ENCODE measurements around the gene WDR77. TPM values are rescaled to one million over a fixed set of nuclear protein-coding genes. Genes with fewer than 3 reads are reported as not detected.
A peak's percentile ranks its signal among the peaks of the same experiment; 100 is the strongest.

Gene WDR77
- total and polyA plus RNA-seq, 8 donors = 18.9 to 58.4 (median 48.4) TPM

DNA sequence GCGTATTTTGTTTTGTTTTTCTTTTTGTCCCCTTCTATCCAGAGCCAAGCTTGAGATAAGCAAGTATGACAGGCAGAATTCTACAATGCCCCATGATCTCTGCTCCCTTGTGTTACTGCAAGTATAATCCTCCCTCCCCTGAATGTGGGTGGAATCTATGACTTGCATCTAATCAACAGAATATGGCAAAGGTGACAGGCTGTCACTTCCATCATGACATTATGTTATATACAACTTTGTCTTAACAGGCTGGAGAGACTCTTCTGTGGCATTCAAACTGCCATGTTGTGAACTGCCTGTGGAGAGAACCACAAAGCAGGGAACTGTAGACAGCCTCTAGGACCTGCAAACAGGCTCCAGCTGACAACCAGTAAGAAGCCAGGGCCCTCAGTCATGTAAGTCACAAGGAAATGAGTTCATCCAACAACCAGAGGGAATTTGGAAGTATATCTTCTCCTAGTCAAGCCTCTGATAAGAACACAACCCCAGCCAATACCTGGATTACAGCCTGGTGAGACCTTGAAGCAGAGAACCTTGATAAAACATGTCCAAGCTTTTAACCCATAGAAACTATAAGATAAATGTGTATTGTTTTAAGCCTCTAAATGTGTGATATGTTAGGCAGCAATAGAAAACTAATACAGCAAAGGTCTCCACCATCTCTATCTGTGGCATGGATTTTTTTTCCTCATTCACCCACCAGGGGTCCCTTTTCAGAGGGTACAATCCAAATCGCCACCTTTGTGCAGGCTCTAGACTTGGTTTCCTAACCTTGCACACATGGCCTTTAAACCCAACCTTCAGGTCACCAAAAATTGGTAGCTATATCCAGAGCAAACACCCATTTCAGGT, 19.0 kb upstream of the WDR77 start:
- Histone ChIP-seq H3K36me3 (peaks cover 0 to 25% of the 10 kb centered on the region in 2 donors), H3K4me1 (peaks cover 0 to 34% of the 10 kb centered on the region in 2 donors), H3K4me3 (no peak overlapping the region), H3K9me3 (no peaks in the 10 kb centered on the region), H3K27me3 (no peaks in the 10 kb centered on the region), H3K27ac (no peak overlapping the region)
- TF ChIP-seq, protein P1, sequence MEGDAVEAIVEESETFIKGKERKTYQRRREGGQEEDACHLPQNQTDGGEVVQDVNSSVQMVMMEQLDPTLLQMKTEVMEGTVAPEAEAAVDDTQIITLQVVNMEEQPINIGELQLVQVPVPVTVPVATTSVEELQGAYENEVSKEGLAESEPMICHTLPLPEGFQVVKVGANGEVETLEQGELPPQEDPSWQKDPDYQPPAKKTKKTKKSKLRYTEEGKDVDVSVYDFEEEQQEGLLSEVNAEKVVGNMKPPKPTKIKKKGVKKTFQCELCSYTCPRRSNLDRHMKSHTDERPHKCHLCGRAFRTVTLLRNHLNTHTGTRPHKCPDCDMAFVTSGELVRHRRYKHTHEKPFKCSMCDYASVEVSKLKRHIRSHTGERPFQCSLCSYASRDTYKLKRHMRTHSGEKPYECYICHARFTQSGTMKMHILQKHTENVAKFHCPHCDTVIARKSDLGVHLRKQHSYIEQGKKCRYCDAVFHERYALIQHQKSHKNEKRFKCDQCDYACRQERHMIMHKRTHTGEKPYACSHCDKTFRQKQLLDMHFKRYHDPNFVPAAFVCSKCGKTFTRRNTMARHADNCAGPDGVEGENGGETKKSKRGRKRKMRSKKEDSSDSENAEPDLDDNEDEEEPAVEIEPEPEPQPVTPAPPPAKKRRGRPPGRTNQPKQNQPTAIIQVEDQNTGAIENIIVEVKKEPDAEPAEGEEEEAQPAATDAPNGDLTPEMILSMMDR (IDR thresholded peaks at IDR 0.05) = no peak
- intact Hi-C loops (cut with DNase I) = no loop called here
- no peak for DNase-seq
- no peak for ATAC-seq

DNA sequence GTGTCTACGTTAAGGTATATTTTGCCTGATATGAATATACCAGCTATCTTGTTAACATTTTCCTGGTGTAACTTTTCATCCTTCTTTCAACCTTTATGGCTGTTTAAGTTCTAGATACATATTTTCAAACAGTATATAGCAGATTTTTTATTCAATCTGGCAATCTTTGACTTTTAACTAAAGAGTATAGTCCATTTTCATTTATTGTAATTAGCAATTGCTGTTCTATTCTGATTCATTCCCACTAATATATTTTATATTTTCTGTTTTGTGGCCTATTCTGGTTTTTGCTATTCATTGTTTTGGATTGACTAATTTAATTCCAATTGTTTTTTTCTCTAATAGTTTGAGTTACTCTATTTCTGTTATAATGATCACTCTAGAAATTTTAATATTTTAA, 17.4 kb upstream of the WDR77 start:
- no peaks in the 10 kb centered on the region for H3K27me3 ChIP-seq

DNA sequence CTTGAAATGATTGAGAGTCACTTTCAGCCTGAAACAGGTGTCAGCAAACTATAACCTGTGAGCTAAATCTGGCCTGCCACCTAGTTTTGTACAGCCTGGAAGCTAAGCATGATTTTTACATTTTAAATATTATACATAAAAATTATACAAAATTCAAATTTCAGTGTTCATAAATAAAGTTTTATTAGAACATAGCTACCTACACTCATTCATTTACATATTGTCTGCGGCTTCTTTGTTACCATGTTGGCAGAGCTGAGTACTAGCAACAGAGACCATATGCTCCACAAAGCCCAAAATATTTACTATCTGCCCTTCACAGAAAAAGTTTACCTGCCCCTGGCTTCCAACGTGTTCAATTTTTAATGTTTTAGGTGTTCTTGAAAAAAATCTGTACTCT, 16.7 kb upstream of the WDR77 start:
- no peaks in the 10 kb centered on the region for H3K27me3 ChIP-seq
- intact Hi-C loops (cut with DNase I) = no loop called here
- no peaks in the 10 kb centered on the region for H3K9me3 ChIP-seq
- ATAC-seq (no peak), DNase-seq (no peak)
- H3K4me3 ChIP-seq = no peak overlapping the region
- no peak overlapping the region for H3K27ac ChIP-seq
- TF ChIP-seq, protein P1 (IDR thresholded peaks at IDR 0.05) = no peak
- peaks cover 4 to 48% of the 10 kb centered on the region in 2 donors for H3K36me3 ChIP-seq
- H3K4me1 ChIP-seq = peaks cover 0 to 11% of the 10 kb centered on the region in 2 donors

More for the DNA sequence above, 17.4 kb upstream of the WDR77 start:
- DNase-seq = no peak
- ATAC-seq = no peak
- Histone ChIP-seq H3K9me3 (no peaks in the 10 kb centered on the region), H3K27ac (no peak overlapping the region), H3K4me1 (peaks cover 0 to 18% of the 10 kb centered on the region in 2 donors), H3K36me3 (peaks cover 4 to 41% of the 10 kb centered on the region in 2 donors), H3K4me3 (no peak overlapping the region)
- TF ChIP-seq, protein P1 (IDR thresholded peaks at IDR 0.05) = no peak
- intact Hi-C loops (cut with DNase I) = no loop called here

DNA sequence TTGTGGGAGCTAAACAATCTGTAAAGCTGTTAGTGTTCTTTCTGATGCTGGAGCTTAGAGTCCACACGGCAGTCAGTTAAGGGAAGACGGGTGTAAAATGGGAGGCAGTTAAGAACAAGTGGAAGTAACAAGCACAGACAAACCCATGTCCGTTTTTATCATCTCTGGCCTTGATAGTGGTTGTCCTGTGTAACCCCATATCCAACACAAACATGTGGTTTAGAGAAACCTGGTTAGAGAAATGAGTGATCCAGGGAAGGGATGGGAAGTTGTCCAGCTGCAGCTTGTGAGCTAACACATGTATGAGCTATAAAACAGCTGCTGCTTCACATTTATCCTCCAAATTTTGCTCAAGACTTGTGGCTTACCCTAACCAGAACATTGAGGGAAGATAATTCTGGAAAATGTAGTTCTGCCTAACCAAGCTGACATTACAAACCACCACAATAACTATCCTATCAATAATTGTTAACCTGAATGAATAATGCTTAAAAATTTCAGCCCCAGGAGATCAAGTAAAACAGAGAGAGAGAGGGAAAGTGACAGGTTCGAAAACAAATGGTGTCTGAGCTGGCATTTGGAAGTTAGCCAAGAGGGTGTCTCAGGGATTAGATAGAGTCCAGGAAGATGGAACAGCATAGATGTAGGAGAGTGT, 14.1 kb upstream of the WDR77 start:
- intact Hi-C loops (cut with DNase I) = no loop called here
- no peak overlapping the region for H3K4me3 ChIP-seq
- no peaks in the 10 kb centered on the region for H3K9me3 ChIP-seq
- TF ChIP-seq, protein P1 (IDR thresholded peaks at IDR 0.05) = no peak
- ATAC-seq (no peak), DNase-seq (peak in 2 of 4 donors; percentile 42 to 43)
- H3K27ac ChIP-seq = no peak overlapping the region
- H3K27me3 ChIP-seq = no peaks in the 10 kb centered on the region
- H3K4me1 ChIP-seq = no peaks in the 10 kb centered on the region
- H3K36me3 ChIP-seq = peaks cover 7 to 63% of the 10 kb centered on the region in 2 donors

DNA sequence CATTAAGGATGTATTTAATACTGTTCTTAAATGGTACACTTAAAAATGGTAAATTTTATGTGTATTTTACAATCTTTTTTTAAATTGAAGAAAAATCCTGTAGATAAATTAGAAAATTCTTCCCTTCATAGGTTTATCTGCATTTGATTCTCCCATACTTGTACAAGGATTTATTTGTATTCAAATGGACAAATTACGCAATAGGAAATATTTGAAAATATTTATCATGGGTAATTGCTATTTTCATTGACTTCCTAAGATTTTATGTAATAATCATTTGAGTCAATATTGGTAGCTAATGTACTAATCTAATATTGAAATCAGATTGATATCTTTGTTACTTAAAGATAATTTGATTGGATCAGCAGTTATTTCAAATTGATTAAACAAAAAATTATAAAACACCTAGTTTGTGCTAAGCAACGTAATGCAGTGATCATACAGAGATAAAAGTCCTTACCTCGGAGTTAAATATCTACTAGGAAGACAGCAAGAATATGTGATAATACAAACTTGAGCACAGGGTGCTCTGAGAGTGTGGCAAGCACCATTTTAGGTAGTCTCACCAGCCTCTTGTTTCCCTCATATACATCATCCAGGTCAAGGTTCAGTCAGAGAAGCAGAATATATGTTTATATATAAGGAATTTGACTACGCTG, 13.4 kb upstream of the WDR77 start:
- H3K4me3 ChIP-seq = no peak overlapping the region
- ATAC-seq (no peak), DNase-seq (no peak)
- H3K27me3 ChIP-seq = no peaks in the 10 kb centered on the region
- TF ChIP-seq, protein P1 (IDR thresholded peaks at IDR 0.05) = no peak
- H3K4me1 ChIP-seq = no peaks in the 10 kb centered on the region
- H3K9me3 ChIP-seq = no peaks in the 10 kb centered on the region
- H3K27ac ChIP-seq = no peak overlapping the region
- peaks cover 7 to 64% of the 10 kb centered on the region in 2 donors for H3K36me3 ChIP-seq
- intact Hi-C loops (cut with DNase I) = no loop called here
